ENCODE data around the gene C19orf18. TPM values are rescaled to one million over a fixed set of nuclear protein-coding genes. Genes with fewer than 3 reads are reported as not detected.

The C19orf18 gene
- total and polyA plus RNA-seq, 2 donors (not counting 1 experiment from before 2014, with no cell fraction given) = 0.17 to 0.83 TPM

GRCh38 chr19:58020129-58020528 is 45.8 kb upstream of the C19orf18 start:
- H3K27me3 ChIP-seq (ENCODE audit: control insufficient read depth, insufficient read depth, low read length) = no peaks in the 10 kb centered on the region
- no peak overlapping the region for H2AFZ ChIP-seq (ENCODE audit: low read length)
- no peaks in the 10 kb centered on the region for H3K79me2 ChIP-seq (ENCODE audit: control insufficient read depth, insufficient read depth, low read length)
- no peak overlapping the region for H3K9ac ChIP-seq (ENCODE audit: insufficient read depth, low read length)
- no peaks in the 10 kb centered on the region for H3K4me1 ChIP-seq (ENCODE audit: control insufficient read depth, extremely low read depth, insufficient read depth, low read length)
- H3K9me3 ChIP-seq (ENCODE audit: control insufficient read depth, insufficient read depth, low read depth, low read length) = no peaks in the 10 kb centered on the region
- H3K4me2 ChIP-seq (ENCODE audit: extremely low read depth, insufficient read depth, low read length) = no peak overlapping the region
- no peaks in the 10 kb centered on the region for H4K20me1 ChIP-seq (ENCODE audit: control insufficient read depth, extremely low read depth, insufficient read depth, low read length)
- no peak for DNase-seq (ENCODE audit: low read depth in 2 of 2)
- no peak overlapping the region for H3K27ac ChIP-seq (ENCODE audit: insufficient read depth, low read length)
- TF ChIP-seq CTCF (conservative IDR thresholded peaks at IDR 0.05 in 1 of 2, IDR thresholded peaks at IDR 0.05 in 1 of 2; ENCODE audit: low read depth in 1 of 2, low read length in 2 of 2) = no peak
- no peak for TF ChIP-seq EZH2 (IDR thresholded peaks at IDR 0.05; ENCODE audit: low read length, missing control alignments)
- H3K36me3 ChIP-seq (ENCODE audit: control insufficient read depth, insufficient read depth, low read length) = no peaks in the 10 kb centered on the region
- H3K4me3 ChIP-seq (replicated peaks in 1 of 4; ENCODE audit: control extremely low read depth in 1 of 4, insufficient read depth in 1 of 4, low read depth in 3 of 4, low read length in 4 of 4) = no peak overlapping the region

- H3K9me3 ChIP-seq (ENCODE audit: control insufficient read depth, insufficient read depth, low read depth, low read length) = no peaks in the 10 kb centered on the region
- no peaks in the 10 kb centered on the region for H3K27me3 ChIP-seq (ENCODE audit: control insufficient read depth, insufficient read depth, low read length)
- TF ChIP-seq EZH2 (IDR thresholded peaks at IDR 0.05; ENCODE audit: low read length, missing control alignments) (no peak), CTCF (conservative IDR thresholded peaks at IDR 0.05 in 1 of 2, IDR thresholded peaks at IDR 0.05 in 1 of 2; ENCODE audit: low read depth in 1 of 2, low read length in 2 of 2) (no peak)
These were observed 39.8 kb upstream of the C19orf18 start for GRCh38 chr19:58014141-58014540.

GRCh38 chr19:58010507-58010906 is 36.2 kb upstream of the C19orf18 start:
- no peak for DNase-seq (ENCODE audit: low read depth in 2 of 2)
- TF ChIP-seq EZH2 (IDR thresholded peaks at IDR 0.05; ENCODE audit: low read length, missing control alignments) (no peak), CTCF (conservative IDR thresholded peaks at IDR 0.05 in 1 of 2, IDR thresholded peaks at IDR 0.05 in 1 of 2; ENCODE audit: low read depth in 1 of 2, low read length in 2 of 2) (no peak)
- no peak overlapping the region for H3K9ac ChIP-seq (ENCODE audit: insufficient read depth, low read length)
- no peak overlapping the region for H3K4me2 ChIP-seq (ENCODE audit: extremely low read depth, insufficient read depth, low read length)
- no peak overlapping the region for H2AFZ ChIP-seq (ENCODE audit: low read length)
- peaks cover 3% of the 10 kb centered on the region for H3K36me3 ChIP-seq (ENCODE audit: control insufficient read depth, insufficient read depth, low read length)
- H3K27me3 ChIP-seq (ENCODE audit: control insufficient read depth, insufficient read depth, low read length) = no peaks in the 10 kb centered on the region
- H3K9me3 ChIP-seq (ENCODE audit: control insufficient read depth, insufficient read depth, low read depth, low read length) = peaks cover 2% of the 10 kb centered on the region
- H4K20me1 ChIP-seq (ENCODE audit: control insufficient read depth, extremely low read depth, insufficient read depth, low read length) = no peaks in the 10 kb centered on the region
- H3K4me3 ChIP-seq (replicated peaks in 1 of 4; ENCODE audit: control extremely low read depth in 1 of 4, insufficient read depth in 1 of 4, low read depth in 3 of 4, low read length in 4 of 4) = no peak overlapping the region
- H3K79me2 ChIP-seq (ENCODE audit: control insufficient read depth, insufficient read depth, low read length) = no peaks in the 10 kb centered on the region
- H3K4me1 ChIP-seq (ENCODE audit: control insufficient read depth, extremely low read depth, insufficient read depth, low read length) = no peaks in the 10 kb centered on the region
- H3K27ac ChIP-seq (ENCODE audit: insufficient read depth, low read length) = no peak overlapping the region

More at GRCh38 chr19:58014141-58014540, 39.8 kb upstream of the C19orf18 start:
- Histone ChIP-seq H4K20me1 (ENCODE audit: control insufficient read depth, extremely low read depth, insufficient read depth, low read length) (no peaks in the 10 kb centered on the region), H3K4me2 (ENCODE audit: extremely low read depth, insufficient read depth, low read length) (no peak overlapping the region), H3K36me3 (ENCODE audit: control insufficient read depth, insufficient read depth, low read length) (no peaks in the 10 kb centered on the region), H3K27ac (ENCODE audit: insufficient read depth, low read length) (no peak overlapping the region), H2AFZ (ENCODE audit: low read length) (no peak overlapping the region), H3K4me1 (ENCODE audit: control insufficient read depth, extremely low read depth, insufficient read depth, low read length) (no peaks in the 10 kb centered on the region), H3K4me3 (replicated peaks in 1 of 4; ENCODE audit: control extremely low read depth in 1 of 4, insufficient read depth in 1 of 4, low read depth in 3 of 4, low read length in 4 of 4) (no peak overlapping the region), H3K79me2 (ENCODE audit: control insufficient read depth, insufficient read depth, low read length) (no peaks in the 10 kb centered on the region), H3K9ac (ENCODE audit: insufficient read depth, low read length) (no peak overlapping the region)
- DNase-seq (ENCODE audit: low read depth in 2 of 2) = no peak
